GM23338 (cell line): ENCODE measurements around the gene ZNF496. TPM values are rescaled to one million over a fixed set of nuclear protein-coding genes. Genes with fewer than 3 reads are reported as not detected.

Experiments used
- ATAC-seq: fragments of 200-7000 bp; cut with Tn5 transposase; 3 replicates; pipeline ENCODE4 v1.9.1; 2020
- DNase-seq: peaks from one replicate; pipeline ENCODE4 v3.0.0-alpha.2; 2015; ENCODE audit warnings: low spot score
- H2AFZ ChIP-seq: fragments of 200-600 bp; sonication (generic); 2 replicates; pipeline ENCODE4 v1.8.0; 2016; ENCODE audit warnings: antibody characterized with exemption, mild to moderate bottlenecking, moderate library complexity
- H3F3A ChIP-seq: fragments of 200-600 bp; sonication (generic); replicated peaks from 2 replicates; pipeline ENCODE4 v1.8.0; 2017; ENCODE audit warnings: antibody characterized with exemption, mixed run types, low read depth
- H3K27ac ChIP-seq: fragments of 200-600 bp; sonication (generic); 2 replicates; pipeline ENCODE4 v1.6.1; 2016; ENCODE audit warnings: low read depth
- H3K27me3 ChIP-seq: fragments of 200-600 bp; sonication (generic); 2 replicates; pipeline ENCODE4 v1.8.0; 2016; ENCODE audit warnings: mild to moderate bottlenecking, mixed run types, moderate library complexity; ENCODE audit not compliant: insufficient read depth
- H3K36me3 ChIP-seq: fragments of 200-600 bp; sonication (generic); 2 replicates; pipeline ENCODE4 v1.8.0; 2016; ENCODE audit warnings: mild to moderate bottlenecking; ENCODE audit not compliant: insufficient read depth
- H3K4me1 ChIP-seq: fragments of 200-600 bp; sonication (generic); 2 replicates; pipeline ENCODE4 v1.8.0; 2016; ENCODE audit warnings: mild to moderate bottlenecking, moderate library complexity; ENCODE audit not compliant: insufficient read depth
- H3K4me2 ChIP-seq: fragments of 200-600 bp; sonication (generic); 2 replicates; pipeline ENCODE4 v1.7.1; 2017; ENCODE audit warnings: mixed run types
- H3K4me3 ChIP-seq: fragments of 200-600 bp; sonication (generic); 2 replicates; pipeline ENCODE4 v1.6.1; 2016; ENCODE audit warnings: mixed run types
- H3K79me2 ChIP-seq: fragments of 200-600 bp; sonication (generic); replicated peaks from 2 replicates; pipeline ENCODE4 v1.8.0; 2017; ENCODE audit warnings: mild to moderate bottlenecking; ENCODE audit not compliant: insufficient read depth
- H3K9me2 ChIP-seq: fragments of 200-600 bp; sonication (generic); 2 replicates; pipeline ENCODE4 v1.8.0; 2017; ENCODE audit not compliant: insufficient read depth
- H4K20me1 ChIP-seq: fragments of 200-600 bp; sonication (generic); replicated peaks from 2 replicates; pipeline ENCODE4 v1.8.0; 2017; ENCODE audit warnings: mild to moderate bottlenecking; ENCODE audit not compliant: insufficient read depth
- H3K27ac Mint-ChIP-seq: 2 replicates; pipeline ENCODE4 v1.8.0; 2020; ENCODE audit warnings: inconsistent platforms, mild to moderate bottlenecking, moderate library complexity, mixed read lengths
- H3K27me3 Mint-ChIP-seq: 3 replicates; pipeline ENCODE4 v1.8.0; 2022; ENCODE audit warnings: low read depth, mild to moderate bottlenecking, moderate library complexity, mixed read lengths, inconsistent platforms; ENCODE audit not compliant: insufficient read depth, poor library complexity
- H3K36me3 Mint-ChIP-seq: 3 replicates; pipeline ENCODE4 v1.8.0; 2021; ENCODE audit warnings: low read depth, mild to moderate bottlenecking, inconsistent platforms, moderate library complexity, mixed read lengths
- H3K4me1 Mint-ChIP-seq: 3 replicates; pipeline ENCODE4 v1.8.0; 2020; ENCODE audit warnings: mild to moderate bottlenecking, inconsistent platforms, mixed read lengths
- H3K4me3 Mint-ChIP-seq: 3 replicates; pipeline ENCODE4 v1.8.0; 2021; ENCODE audit warnings: moderate library complexity, mild to moderate bottlenecking, inconsistent platforms, mixed read lengths
- H3K9me3 Mint-ChIP-seq: 3 replicates; pipeline ENCODE4 v1.8.0; 2020; ENCODE audit warnings: moderate library complexity, mild to moderate bottlenecking, inconsistent platforms, mixed read lengths
- CTCF ChIP-seq, 2 experiments: fragments of 200-600 bp in 1 of 2; sonication (generic) in 1 of 2; conservative IDR thresholded peaks; 2 replicates each; pipeline versions ENCODE4 v1.5.1 to v1.6.1; 2016 to 2017; ENCODE audit warnings: antibody characterized with exemption in 2 of 2, low read depth in 2 of 2, mild to moderate bottlenecking in 2 of 2, moderate library complexity in 1 of 2
- NANOG ChIP-seq: IDR thresholded peaks from 2 replicates; pipeline ENCODE4 v1.6.1; 2016; ENCODE audit warnings: antibody characterized with exemption, borderline replicate concordance
- POLR2AphosphoS5 ChIP-seq: IDR thresholded peaks from 2 replicates; pipeline ENCODE4 v1.6.1; 2016; ENCODE audit warnings: antibody characterized with exemption, low read depth
- ZNF462 ChIP-seq: fragments of 250-450 bp; sonication (Bioruptor Pico); IDR thresholded peaks from 2 replicates; pipeline ENCODE4 v1.5.0; 2020; ENCODE audit warnings: mild to moderate bottlenecking, moderate library complexity
- polyA plus RNA-seq: library from polyadenylated mRNA; unstranded; fragments of >200 nt; fragmentation: Nextera tagmentation; extraction: Ambion mirVana; gene quantifications from 2 replicates; pipeline ENCODE4 v1.2.1, GENCODE V29; 2016
- total RNA-seq: library from RNA; depleted of rRNA; stranded (reverse); fragments of >200 nt; shearing (Covaris generic); gene quantifications from 2 replicates; pipeline ENCODE4 v1.2.3, GENCODE V29; 2014

ZNF496 gene
- total and polyA plus RNA-seq, 2 experiments from 2014 or later, result 22.0 to 127 TPM

DNA sequence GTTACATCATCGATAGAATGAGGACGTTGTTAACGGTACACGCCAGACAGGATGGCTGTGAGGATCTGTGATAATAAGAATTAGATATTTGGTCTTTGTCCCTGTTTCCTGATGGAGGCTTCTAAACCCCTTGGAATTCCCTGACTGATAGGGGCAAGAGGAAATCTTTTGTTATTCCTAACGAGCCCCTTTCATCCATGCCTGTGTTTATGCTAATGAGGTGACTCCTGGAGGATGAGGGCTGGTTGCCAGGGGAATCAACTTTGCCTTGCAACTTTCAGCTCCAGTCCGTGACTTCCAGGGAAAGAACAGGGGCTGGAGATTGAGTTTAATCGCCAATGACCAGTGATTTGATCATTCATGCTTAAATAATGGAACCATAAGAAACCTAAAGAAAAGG lies 45.0 kb upstream of the ZNF496 start:
- H3K4me1 Mint-ChIP-seq, result peaks cover 51% of the 10 kb centered on the region
- Histone ChIP-seq H2AFZ (no peak overlapping the region), H3K4me1 (peaks cover 38% of the 10 kb centered on the region), H3K27me3 (no peaks in the 10 kb centered on the region), H3K9me2 (0 out of 2 replicates have a peak, but pooled peaks cover 3% of the 10 kb centered on the region), H3K36me3 (no peaks in the 10 kb centered on the region), H3K4me3 (peak overlapping the region; percentile 43), H3K27ac (peak overlapping the region; percentile 93), H3K4me2 (peak overlapping the region; percentile 61), H4K20me1 (no peaks in the 10 kb centered on the region), H3F3A (peaks cover 23% of the 10 kb centered on the region), H3K79me2 (no peaks in the 10 kb centered on the region)
- H3K27ac Mint-ChIP-seq, result peak overlapping the region; percentile 98
- H3K4me3 Mint-ChIP-seq, result peak overlapping the region; percentile 74
- H3K36me3 Mint-ChIP-seq, result peaks cover 25% of the 10 kb centered on the region
- TF ChIP-seq ZNF462 (CRISPR knock-in tag), result no peak
- peak; percentile 37 for TF ChIP-seq POLR2AphosphoS5
- peak; percentile 65; the same call in 1 of the 2 replicates for TF ChIP-seq NANOG
- no peak for TF ChIP-seq CTCF (conservative IDR thresholded peaks at IDR 0.05; ENCODE audit: low read depth in 2 of 2)
- DNase-seq (peak; percentile 98), ATAC-seq (peak; percentile 72)
- peaks cover 18% of the 10 kb centered on the region for H3K27me3 Mint-ChIP-seq
- H3K9me3 Mint-ChIP-seq, result peaks cover 29% of the 10 kb centered on the region
